GM19023 (cell line): Measurements from ENCODE around the gene DPYSL3.

Source experiments
- ATAC-seq: cut with Tn5 transposase; IDR thresholded peaks from one replicate; pipeline ENCODE4 v1.9.1; 2021; ENCODE audit warnings: mild to moderate bottlenecking, moderate library complexity; ENCODE audit not compliant: unreplicated experiment

Gene DPYSL3

DNA sequence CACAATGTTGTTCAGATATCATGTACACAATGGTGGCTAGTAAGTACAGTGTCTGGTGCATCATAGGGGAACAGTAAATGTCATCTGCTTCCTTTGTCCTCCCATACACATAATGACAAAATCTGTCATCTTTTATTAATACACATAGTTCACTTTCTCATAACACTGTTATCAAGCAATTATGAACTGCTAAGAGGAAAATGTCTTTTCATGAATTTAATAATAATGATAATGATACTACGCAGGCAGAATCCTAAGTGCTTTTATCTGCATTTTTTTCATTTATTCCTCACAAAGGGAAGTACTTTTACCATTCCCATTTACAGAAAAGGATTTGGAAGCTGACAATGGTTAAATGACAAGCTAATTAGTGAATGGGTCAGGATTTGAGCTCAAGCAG lies 35.7 kb downstream of the DPYSL3 start:
- no peak for ATAC-seq

DNA sequence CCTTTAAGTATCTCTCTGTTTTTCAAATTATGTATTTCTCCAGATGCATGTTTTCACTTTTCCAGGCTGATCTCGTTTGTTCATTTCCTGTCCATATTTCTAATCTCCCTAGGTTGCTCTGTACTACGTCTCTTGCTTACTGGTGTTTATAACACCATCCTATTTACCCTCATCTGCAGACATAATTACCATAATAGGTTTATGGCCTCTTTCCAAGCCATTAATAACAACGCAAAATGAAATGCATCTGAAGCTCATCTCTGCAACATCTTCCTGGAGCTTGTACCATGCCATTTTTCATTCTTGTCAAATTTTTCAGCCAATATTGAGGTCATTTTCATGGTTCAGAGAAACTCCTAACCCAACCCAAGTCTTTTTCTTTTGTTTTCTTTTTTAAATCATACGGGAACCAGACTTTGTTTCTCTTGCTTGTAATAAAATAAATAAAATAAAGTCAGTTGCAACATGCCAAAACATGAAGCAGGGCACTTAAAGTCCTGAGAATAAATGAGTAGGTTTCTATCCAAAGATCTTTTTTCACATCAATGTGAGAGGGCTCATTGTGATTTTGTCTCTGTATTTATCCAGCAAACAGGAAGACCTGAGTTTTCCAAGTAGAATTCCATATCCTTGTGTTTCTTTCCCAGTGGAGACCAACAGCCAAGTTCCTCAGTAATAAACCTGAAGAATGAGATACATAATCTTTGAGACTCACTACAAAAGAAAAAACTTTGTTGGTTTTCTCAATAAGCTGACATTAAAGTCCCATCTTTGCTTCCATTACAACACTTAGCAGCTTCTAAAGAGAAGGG lies 37.0 kb downstream of the DPYSL3 start:
- ATAC-seq: no peak

DNA sequence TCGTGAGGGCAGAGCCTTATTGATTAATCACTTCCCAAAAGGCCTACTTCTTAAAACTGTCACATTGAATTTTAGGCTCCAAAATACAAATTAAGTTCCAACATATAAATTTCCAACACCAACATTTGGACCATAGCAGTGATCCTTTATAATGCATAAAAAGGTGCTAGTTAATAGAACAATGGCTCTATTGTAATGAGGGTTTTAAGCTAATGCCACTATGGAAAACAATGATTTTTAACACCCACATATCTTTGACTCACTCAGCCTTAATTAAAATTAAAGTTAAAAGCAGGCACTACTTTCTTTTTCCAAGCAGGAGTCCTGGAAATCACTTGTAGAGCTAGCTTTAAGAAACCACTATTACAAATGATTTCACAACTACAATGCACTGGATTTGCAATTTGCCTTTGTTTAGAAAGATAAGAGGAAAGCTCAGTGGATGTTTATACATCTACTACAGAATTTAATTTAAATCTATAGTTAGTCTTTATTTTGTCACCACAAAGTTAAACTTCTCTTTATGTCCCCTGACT lies 41.8 kb downstream of the DPYSL3 start:
- ATAC-seq: no peak

DNA sequence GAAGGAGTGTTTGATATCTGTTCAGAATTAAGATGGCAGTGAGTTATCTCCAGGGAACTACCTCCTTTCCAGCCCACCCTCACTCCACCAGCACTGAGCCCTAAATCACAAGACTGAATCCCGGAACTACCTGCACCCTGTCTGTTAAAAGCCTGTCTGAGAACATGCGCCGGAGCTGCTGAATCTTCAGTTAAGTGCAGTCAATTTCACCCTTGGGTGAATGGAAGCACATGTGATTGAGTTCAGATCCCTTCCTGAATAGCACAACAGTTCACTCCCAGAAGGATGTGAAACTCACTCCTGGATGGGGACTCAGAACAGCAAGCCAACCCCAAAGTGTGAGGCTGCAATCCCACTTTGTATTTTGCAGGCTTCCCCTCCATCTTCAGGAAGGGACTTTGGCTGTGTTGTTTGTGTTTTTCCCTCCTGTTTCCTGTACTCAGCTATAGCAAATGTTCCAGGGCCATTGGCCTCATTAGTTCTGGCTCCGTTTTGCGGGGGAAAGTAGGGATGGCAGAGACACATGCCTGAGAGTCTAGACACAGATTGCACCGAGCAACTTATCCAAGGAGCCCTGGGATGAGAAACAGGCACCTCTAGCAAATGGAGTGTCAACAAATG lies 43.4 kb downstream of the DPYSL3 start:
- no peak for ATAC-seq

DNA sequence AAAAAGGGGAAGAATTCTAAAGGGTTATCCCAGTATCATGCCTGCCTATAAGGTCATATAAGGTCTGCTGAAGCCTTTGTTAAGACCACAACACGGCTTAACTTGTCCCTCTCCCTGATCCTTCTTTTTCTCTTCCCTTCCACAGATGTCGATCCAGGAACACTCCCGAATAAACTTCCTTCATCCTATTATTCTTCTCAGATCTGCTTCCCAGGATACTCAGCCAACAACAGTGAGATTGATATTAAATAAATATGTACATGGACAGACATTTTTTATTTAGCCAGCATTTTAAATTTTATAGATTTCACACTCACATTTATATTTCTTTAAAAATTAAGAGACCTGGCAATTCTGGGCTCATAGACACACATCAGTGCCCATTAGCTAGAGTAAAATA lies 44.1 kb downstream of the DPYSL3 start:
- no peak for ATAC-seq

DNA sequence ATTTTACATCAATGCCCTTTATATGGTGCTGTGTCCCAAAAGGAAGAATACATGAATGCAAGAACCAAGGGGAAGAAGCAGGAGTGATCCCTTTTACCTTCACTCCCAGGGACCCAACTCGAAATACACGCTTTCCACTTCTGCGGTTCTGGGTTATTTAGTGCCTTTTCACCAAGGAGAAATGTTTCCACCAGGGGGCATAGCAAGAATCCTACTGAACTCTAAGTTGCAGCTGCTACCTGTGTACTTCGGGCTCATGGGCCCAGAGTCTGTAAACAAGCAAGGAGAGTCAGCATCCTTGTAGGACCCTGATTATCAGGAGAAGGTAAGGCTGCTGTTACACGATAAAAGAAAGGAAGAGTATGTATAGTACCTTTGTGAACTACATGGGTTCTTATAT lies 45.7 kb downstream of the DPYSL3 start:
- ATAC-seq: no peak

DNA sequence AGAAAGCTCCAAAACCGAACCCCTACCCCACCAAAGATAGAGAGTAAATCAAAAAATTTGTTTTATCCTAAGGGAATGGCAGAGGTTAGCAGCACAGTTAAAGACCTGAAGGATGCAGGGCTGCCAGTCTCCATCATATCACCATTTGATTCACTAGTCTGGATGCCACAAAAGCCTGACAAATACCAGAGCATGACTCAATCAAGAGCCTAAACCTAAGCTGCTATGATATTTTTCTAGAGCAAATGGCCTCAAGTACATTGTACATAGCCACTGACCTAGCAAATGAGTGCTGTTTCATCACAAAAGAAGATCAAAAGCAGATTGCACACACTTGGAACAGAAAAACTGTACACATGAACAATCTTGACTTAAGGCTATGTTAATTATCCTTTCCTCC lies 48.0 kb downstream of the DPYSL3 start:
- no peak for ATAC-seq

DNA sequence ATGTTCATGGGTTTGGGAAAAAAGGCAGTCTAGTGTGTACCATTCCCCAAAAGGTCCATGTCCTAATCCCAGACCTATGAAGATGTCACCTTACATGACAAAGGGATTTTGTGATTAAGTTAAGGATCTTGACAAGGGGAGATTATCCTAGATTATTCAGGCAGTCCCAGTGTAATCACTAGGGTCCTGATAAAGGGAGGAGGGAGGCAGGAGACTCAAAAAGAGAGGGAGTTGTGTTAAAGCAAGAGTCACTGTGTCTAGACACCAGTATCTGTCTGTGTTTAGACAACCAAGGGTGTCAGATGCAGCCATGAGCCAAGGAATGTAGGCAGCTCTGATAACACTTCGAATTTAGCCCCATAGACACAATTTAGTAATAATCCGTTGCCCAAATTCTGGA lies 49.5 kb downstream of the DPYSL3 start:
- ATAC-seq: no peak

DNA sequence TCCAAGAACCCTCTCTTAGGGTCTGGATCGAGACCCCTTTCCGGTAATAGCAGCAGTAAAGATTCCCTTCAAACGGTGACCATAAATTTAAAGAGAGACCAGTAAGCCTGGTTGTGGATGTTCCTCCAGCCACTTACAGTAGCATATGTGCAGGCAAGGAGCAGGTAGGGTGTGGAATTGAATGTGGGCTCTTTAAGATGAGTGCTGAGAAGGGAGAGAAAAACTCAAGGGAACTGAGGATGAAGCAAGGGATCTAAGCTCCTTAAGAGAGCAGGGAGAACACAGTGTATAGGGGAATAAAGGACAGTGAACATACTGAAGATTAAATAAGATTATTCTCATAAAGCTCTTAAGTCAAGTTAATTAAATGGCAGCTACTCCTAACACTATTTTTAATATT lies 51.3 kb downstream of the DPYSL3 start:
- ATAC-seq: no peak

DNA sequence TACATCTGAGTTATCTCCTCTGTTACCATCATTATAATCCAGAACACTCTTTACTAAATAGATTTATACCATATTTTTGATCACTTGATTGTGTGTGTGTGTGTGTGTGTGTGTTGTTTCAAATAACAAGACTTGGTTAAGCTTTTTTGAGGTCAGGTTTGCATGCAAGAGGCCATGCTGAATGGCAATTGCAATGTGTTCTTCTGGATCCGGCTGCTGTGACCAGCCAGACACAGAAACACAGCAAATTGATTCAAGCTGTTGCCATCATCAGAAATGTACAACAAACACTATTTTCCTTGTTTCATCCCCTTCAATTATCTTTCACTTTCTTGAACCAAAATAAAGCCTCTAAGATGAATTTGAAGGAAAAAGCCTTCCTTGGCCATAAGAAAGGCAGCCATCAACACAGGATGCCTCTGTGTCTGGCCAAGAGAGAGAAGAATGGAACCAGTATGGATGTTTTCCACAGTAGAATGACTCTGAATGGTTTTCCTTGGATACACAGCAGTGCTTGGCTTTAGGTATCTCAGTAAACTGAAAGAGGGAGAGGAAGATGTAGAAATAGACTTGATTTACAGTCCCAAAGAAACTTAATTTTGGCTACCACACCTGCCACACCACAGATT lies 53.9 kb downstream of the DPYSL3 start:
- no peak for ATAC-seq

DNA sequence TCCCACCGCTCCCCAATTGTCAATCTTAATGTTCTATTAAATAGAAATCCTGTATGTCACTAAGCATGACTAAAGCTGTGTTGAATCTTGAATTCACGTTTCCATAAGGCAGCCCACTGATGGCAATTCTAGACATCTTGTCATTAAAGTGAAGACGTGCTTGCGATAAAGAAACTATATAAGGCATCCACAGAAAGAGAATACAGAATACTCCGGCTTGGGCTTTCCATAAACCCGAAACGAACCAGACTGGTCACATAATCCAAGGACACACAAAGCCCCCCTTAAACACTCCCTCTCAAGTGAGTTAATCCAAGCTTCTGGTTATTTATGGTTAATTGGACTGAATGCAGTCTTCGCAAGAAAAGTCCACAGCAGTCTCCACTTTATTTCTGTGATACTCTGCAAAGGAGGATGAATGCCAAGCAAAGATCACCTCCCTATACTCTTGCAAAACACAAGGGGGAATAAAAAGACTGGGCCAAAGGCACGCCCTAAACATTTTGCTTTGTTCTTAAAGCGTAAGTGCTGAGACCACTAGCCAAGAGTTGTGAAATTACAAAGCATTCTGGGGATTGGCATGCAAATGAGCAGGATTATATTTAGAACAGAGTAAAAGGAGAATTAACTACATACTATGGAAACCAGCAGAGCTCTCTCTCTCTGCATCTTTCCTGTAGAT lies 54.7 kb downstream of the DPYSL3 start:
- no peak for ATAC-seq

DNA sequence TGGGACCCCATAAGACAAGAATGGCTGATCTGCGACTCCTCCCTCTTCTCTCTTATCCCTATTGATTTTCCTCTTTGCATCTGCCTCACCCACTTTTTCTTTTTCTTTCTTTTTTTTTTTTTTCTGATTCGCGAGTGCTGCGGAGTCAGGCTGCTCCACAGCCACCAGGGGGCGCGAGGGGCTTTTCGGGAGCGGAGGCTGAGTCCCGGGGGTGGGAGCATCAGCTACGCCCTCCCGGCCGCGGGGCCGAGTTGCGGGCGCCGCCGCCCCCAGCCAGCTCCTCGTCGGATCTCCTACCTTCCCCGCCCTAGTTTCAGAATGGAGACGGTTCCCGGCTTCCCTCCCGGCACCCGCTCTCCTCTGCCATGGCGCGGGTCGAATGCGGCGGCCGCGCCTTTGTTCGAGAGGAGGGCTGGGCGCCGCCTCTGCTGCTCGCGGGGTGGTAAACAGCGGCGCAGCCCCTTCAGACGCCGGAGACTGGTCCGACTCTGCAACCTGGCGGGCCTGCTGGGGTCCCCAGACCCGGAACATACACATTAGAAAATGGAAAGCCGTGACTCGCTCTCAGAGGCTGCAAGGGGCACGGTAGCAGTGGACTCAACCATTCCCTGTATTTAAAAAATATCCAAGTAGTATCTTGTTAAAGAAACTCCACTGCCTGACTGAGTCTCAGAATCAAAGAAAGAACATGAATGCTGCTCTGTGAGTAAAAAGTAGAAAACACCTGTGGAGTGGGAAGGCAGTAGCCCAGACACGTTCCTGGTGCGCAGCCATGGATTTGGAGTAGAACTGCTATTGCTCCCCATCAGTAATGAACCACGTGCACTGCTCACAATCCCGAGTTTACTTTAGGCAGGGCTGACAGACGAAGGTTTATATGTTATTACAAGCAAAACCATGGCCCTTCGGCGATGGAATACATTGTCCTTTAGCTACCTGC lies 55.7 kb downstream of the DPYSL3 start:
- peak; percentile 94 for ATAC-seq

DNA sequence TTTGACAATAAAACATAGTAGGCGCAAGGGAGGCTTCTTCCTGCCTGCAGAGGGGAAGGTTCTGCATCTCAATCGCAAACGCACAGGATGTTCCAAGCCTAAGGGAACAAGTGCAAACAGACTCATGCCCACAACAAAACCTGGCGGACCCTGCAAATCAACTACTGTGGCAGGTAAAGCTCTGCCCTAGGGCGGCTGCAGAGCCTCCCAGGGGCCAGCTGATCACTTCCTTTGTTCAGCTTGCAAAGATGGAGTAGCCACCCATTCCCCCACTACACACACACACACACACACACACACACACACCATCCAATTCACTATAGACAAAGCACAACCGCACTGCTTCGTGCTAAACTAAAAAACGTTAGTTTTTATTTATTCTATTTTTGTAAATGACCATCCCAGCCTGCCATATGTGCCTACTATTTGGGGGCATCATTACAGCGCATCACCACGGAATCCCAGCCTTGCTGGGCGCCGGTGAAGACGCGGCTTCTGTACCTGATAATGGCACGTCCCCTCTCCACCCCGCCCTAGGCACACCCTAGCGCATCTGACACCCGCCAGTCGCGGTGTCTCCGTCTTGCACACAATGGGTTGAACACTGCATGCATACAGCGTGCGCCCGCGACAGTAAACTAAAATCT lies 57.6 kb downstream of the DPYSL3 start:
- no peak for ATAC-seq

DNA sequence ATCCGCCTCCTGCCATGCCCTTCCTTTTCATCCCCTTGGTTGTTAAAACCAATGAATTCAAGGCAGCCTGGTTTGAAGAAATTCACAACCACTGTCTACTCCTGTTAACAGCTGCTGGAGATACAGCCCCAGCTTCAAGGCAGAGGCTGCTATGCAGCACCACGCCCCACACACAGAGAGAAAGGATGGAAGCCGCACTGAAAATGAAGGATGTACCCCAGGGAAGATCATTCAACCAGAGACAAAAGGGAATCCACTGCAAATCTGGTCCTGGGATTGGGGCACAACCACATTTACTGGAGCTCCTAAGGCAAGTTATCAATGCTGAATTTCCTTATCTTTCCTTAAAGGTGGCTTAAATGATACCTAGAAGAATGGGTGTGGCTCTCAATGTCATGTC lies 58.7 kb downstream of the DPYSL3 start:
- no peak for ATAC-seq

DNA sequence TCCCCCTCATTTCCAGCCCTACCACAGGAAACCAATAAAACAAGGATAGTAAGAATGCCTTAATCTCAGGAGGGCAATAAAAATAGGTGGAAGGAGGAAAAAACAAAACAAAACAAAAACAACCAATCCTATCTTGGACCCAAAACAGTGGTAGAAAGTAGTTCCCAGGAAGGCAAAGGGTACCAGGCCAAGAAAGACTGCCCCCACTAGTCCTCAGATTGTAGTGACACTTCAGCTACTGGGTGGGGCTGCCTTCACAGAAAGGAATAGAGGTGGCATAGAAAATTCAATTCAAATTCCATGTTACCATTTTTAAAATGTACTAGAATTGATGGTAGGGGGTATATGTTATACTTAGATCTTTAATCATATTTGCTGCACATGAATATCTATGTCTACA lies 59.3 kb downstream of the DPYSL3 start:
- ATAC-seq: no peak

DNA sequence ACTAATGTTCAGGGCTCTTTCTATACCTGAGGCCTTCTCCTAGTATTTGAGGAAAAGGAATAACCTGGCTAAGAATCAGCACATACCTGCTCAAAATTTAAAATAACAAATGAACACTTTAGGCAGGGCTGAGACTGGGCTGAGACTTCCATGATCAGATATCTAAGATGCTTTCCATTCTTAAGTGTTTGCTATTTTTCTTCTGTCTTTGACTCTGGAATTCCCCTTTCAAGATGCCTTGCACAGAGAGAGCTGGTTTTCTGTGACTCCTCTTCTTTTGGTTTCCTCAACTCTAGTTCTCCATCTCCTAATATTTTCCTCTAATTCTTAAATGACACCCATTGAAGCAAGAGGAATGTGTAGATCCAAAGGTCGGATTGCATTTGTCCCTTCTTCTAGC lies 61.1 kb downstream of the DPYSL3 start:
- no peak for ATAC-seq

DNA sequence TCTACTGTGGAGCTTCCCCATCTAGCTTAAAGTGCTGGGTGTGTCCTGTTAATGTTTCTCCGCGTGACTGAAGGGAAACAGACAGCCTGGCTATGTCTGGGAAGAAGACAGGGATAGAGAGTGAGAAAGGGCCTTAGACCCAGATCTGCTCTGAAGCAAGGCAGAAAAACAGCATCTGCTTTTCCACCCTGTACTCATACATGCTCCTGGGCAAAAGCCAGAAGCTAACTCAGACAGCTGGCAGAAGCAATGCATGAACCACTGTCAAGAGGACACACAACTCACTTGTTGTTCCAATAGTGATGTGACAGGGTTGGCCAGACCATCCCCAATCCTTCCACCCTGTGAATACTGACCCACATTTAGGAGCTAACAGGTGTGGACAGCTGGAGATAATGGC lies 63.3 kb downstream of the DPYSL3 start:
- ATAC-seq: no peak

DNA sequence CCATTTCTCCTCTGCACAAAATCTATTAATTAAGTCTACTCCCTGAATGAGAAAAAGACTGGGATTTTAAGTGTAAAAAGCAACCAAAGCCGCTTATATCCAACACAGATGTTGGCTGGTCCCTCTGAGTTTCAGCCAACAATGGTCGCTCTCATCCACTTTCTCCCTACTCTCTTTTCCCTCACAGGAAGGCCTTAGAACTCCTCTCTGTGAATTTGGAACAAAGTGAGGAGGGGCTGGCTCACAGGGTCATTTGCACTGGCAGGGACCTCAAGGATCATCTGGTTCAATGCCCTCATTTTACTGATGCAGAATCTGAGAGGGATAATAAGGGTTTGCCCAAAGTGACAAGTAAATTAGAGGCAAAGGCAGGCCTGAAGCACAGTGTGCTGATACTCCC lies 64.0 kb downstream of the DPYSL3 start:
- ATAC-seq: no peak

DNA sequence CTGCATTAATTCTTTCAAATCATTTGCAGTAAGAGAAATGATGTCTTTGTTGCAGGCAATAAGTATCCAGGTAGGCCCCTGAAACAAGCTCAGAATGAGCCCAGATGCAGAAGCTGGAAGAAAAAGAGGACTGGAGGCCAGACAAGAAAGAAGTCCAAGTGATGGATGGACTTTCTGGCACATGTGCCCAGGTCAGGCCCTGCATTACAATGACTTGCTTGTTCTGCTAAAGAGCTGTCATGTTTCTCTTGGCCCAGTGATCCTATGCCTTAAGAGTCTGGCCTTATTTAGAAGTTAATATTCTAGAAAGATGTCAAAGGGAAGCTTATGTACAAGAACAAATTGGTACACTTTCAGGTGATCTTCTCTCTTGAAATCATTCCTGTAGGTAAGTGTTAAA lies 64.8 kb downstream of the DPYSL3 start:
- ATAC-seq: no peak

DNA sequence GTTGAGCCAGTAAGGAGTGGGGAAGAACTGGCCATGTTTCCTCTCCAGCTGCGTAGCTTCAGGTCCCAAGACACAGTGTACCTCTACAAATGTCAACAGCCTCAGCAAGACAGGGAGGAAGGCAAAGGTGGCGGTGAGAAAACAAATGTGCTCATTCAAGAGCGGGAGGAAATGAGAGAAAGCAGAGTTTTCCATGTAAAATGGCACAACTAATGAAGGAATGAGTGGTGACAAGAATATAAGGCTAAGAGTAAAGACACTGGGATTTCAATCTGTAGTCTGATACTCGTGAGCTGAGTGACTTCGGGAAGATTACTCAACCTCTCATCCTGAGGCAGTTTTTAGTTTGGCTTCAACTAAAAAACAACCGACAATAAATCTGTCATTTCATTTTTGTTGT lies 67.6 kb downstream of the DPYSL3 start:
- ATAC-seq: no peak
